Measurements from ENCODE around the gene EEF2.

Gene EEF2

DNA sequence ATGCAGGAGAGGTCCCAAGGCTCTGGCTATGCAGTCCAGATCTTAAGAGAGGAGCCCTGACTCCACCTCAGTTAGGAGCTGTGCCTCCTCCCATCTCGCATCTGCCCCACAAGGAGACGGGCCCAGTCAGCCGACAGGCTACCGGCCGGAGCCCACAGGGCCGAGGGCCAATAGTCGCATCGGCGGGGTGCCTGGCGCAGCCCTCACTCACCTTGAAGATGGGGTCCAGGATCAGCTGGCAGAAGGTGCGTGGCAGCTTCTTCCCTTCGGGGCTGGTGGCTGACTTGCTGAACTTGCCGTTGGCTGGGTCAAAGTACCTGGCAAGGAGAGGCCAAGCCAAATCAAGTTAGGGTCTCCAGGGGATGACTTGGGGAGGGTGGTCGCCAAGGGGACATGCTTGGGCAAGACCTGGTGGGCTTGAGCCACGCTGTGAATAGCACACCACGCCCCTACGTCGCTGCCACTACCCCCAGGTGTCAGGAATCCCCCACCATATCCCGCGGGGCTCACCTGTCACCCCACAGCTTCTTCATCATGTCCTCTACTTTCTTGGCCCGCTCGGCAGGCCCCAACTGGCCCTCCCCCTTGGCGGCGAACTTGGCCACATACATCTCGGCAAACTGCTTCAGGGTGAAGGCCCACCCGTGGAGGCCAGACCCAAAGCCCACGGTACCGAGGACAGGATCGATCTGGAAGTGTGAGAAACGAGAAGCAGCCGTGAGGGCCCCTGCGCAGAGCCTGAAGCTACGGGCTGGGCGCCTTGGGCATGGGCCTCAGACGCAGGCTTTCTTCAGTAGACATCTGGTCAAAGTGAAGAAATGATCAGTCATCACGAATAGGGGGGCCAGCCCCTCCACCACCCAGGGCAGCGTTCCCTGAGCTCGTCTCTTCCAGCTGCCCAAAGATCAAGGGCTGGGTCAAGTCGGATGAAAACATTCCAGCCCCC, 3.3 kb downstream of the EEF2 start:
- H3K27ac ChIP-seq: peak overlapping the region; percentile 98
- TF ChIP-seq ZFX (IDR thresholded peaks at IDR 0.05) (no peak), CTCF (conservative IDR thresholded peaks at IDR 0.05) (no peak)

GRCh38 chr19:3981373-3981735, 3.9 kb downstream of the EEF2 start:
- H3K27ac ChIP-seq: no peak overlapping the region

DNA sequence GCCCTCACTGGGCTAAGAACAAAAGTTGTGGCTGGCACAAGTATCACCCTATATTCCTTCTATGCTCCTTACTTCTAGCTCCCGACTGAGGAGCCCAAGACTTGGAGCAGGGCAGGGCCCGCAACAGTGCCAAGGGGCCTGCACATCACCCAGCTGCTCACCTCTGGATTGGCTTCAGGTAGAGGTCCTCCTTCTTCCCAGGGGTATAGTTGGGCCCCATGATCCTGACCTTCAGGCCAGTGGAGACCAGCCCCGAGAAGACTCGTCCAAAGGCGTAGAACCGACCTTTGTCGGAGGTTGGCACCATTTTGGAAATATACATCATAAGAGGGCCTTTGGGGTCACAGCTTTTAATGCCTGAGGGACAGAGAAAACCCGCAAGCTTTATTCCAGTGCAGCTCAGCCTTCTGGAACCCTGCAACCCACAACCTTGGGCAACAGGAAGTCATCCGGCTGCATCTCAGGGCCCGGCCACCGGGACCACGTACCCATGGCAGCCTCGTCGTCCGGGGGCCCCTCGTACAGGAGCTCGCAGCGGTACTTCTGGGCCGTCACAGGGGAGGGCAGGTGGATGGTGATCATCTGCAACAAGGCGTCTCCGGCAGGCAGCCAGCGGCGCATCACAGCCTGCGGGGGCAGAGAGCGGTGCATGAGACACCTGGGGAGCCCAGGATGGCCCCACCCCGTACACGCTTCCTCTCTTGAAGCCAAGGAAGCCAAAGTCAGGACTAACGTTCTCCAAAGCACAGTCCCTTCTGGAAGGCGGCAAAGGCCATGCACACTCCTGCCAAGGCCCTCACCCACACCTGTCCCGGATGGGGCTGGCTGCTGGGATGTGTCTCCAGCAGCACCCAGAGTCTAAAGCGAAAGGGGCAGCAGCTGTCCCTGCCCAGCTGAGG, 4.7 kb downstream of the EEF2 start:
- TF ChIP-seq CTCF (conservative IDR thresholded peaks at IDR 0.05): no peak
- no peak for TF ChIP-seq ZFX (IDR thresholded peaks at IDR 0.05)
- H3K27ac ChIP-seq: no peak overlapping the region

More at GRCh38 chr19:3981373-3981735, 3.9 kb downstream of the EEF2 start:
- TF ChIP-seq ZFX (IDR thresholded peaks at IDR 0.05) (no peak), CTCF (conservative IDR thresholded peaks at IDR 0.05) (no peak)

GRCh38 chr19:3979674-3980352, 5.5 kb downstream of the EEF2 start:
- no peak for TF ChIP-seq CTCF (conservative IDR thresholded peaks at IDR 0.05)
- TF ChIP-seq ZFX (IDR thresholded peaks at IDR 0.05): no peak
- H3K27ac ChIP-seq: no peak overlapping the region

GRCh38 chr19:3979289-3979673, 6.0 kb downstream of the EEF2 start:
- H3K27ac ChIP-seq: no peak overlapping the region
- TF ChIP-seq ZFX (IDR thresholded peaks at IDR 0.05): no peak
- no peak for TF ChIP-seq CTCF (conservative IDR thresholded peaks at IDR 0.05)

DNA sequence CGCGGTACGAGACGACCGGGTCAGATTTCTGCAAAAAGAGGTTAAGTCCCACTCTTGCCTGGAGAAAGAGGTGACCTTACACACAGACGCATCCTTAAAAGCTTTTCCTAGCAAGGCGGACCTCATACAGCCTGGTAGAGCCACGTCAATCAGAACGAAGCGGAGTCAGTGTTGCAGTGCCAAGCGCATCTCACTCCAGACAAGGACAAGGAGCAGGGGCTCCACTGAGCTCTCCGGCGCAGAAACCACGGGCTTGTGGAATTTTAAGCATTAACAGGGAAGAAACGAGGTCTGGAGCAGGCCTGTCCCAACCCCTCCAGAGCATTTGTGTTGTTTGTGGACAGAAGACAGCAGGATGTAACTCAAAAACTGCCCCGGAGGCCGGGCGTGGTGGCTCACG, 7.1 kb downstream of the EEF2 start:
- no peak for TF ChIP-seq CTCF (conservative IDR thresholded peaks at IDR 0.05)
- no peak for TF ChIP-seq ZFX (IDR thresholded peaks at IDR 0.05)
- H3K27ac ChIP-seq: no peak overlapping the region
